ENCODE data around the gene SAFB. TPM values are rescaled to one million over a fixed set of nuclear protein-coding genes. Genes with fewer than 3 reads are reported as not detected.
"Not testable (repeated sequence)": the region's sequence is repeated elsewhere in the genome, so short reads cannot be mapped to it uniquely, and the experiment has no call there.

SAFB gene
- total RNA-seq, 1 donor from 2014 or later, result 113 TPM

- H3K4me3 Mint-ChIP-seq (ENCODE audit: unreplicated experiment), result no peak overlapping the region
- H3K36me3 Mint-ChIP-seq (ENCODE audit: low read depth, unreplicated experiment), result peaks cover 16% of the 10 kb centered on the region
- TF ChIP-seq, protein P1, sequence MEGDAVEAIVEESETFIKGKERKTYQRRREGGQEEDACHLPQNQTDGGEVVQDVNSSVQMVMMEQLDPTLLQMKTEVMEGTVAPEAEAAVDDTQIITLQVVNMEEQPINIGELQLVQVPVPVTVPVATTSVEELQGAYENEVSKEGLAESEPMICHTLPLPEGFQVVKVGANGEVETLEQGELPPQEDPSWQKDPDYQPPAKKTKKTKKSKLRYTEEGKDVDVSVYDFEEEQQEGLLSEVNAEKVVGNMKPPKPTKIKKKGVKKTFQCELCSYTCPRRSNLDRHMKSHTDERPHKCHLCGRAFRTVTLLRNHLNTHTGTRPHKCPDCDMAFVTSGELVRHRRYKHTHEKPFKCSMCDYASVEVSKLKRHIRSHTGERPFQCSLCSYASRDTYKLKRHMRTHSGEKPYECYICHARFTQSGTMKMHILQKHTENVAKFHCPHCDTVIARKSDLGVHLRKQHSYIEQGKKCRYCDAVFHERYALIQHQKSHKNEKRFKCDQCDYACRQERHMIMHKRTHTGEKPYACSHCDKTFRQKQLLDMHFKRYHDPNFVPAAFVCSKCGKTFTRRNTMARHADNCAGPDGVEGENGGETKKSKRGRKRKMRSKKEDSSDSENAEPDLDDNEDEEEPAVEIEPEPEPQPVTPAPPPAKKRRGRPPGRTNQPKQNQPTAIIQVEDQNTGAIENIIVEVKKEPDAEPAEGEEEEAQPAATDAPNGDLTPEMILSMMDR (IDR thresholded peaks at IDR 0.05; ENCODE audit: unreplicated experiment), result no peak
- H3K27me3 Mint-ChIP-seq (ENCODE audit: unreplicated experiment), result peaks cover 6% of the 10 kb centered on the region
- no peaks in the 10 kb centered on the region for H3K9me3 Mint-ChIP-seq (ENCODE audit: unreplicated experiment)
- H3K27ac Mint-ChIP-seq (ENCODE audit: unreplicated experiment), result no peak overlapping the region
- no peaks in the 10 kb centered on the region for H3K4me1 Mint-ChIP-seq (ENCODE audit: unreplicated experiment)
- DNase-seq (ENCODE audit: low spot score), result no peak
These were observed 74.4 kb downstream of the SAFB start for GRCh38 chr19:5697022-5697889.

DNA sequence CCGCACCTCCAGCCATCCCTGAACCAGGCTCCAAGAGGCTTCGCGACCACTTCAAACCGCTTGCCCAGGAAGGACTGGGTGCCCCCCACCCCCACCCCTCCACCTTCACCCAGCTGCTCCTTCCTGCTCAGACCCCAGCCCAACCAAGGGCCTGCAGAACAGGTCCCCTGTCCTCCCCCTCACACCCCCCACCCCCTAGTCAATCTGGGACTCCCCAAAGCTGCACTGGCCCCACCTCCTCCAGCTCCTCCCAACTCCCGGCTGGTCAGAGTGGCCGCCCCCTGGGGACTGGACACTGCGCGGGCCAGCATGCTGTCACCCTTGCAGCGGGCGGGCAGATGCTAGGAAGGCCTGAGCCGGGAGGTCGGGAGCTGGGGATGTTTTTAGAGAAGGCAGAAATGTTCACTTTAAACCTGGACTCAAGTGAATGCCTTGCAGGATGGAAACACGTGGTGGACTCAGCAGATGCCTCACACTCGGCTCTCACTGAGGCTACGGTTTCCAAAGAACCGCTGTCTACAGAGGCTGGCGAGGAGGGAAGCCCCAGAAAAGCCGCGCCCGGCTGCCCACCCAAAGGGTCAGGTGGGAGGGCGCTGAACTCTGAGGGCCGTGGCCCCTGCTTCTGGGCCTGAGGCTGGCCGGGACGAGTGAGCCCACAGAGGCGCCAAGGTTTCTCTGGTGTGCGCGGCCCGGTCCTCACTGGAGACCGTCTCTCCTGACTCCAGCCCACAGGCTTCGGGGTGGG is 75.2 kb downstream of the SAFB start:
- no peaks in the 10 kb centered on the region for H3K4me1 Mint-ChIP-seq (ENCODE audit: unreplicated experiment)
- TF ChIP-seq, protein P1 (IDR thresholded peaks at IDR 0.05; ENCODE audit: unreplicated experiment), result no peak
- peaks cover 16% of the 10 kb centered on the region for H3K36me3 Mint-ChIP-seq (ENCODE audit: low read depth, unreplicated experiment)
- no peak for DNase-seq (ENCODE audit: low spot score)
- H3K9me3 Mint-ChIP-seq (ENCODE audit: unreplicated experiment), result no peaks in the 10 kb centered on the region
- peaks cover 7% of the 10 kb centered on the region for H3K27me3 Mint-ChIP-seq (ENCODE audit: unreplicated experiment)
- no peak overlapping the region for H3K27ac Mint-ChIP-seq (ENCODE audit: unreplicated experiment)
- no peak overlapping the region for H3K4me3 Mint-ChIP-seq (ENCODE audit: unreplicated experiment)

- Mint-ChIP-seq H3K4me1 (ENCODE audit: unreplicated experiment) (no peaks in the 10 kb centered on the region), H3K27me3 (ENCODE audit: unreplicated experiment) (peaks cover 6% of the 10 kb centered on the region), H3K4me3 (ENCODE audit: unreplicated experiment) (no peak overlapping the region), H3K36me3 (ENCODE audit: low read depth, unreplicated experiment) (peaks cover 21% of the 10 kb centered on the region), H3K27ac (ENCODE audit: unreplicated experiment) (no peak overlapping the region), H3K9me3 (ENCODE audit: unreplicated experiment) (no peaks in the 10 kb centered on the region)
- TF ChIP-seq, protein P1 (IDR thresholded peaks at IDR 0.05; ENCODE audit: unreplicated experiment), result no peak
- DNase-seq (ENCODE audit: low spot score), result no peak
These were observed 75.9 kb downstream of the SAFB start for GRCh38 chr19:5698635-5699422.

DNA sequence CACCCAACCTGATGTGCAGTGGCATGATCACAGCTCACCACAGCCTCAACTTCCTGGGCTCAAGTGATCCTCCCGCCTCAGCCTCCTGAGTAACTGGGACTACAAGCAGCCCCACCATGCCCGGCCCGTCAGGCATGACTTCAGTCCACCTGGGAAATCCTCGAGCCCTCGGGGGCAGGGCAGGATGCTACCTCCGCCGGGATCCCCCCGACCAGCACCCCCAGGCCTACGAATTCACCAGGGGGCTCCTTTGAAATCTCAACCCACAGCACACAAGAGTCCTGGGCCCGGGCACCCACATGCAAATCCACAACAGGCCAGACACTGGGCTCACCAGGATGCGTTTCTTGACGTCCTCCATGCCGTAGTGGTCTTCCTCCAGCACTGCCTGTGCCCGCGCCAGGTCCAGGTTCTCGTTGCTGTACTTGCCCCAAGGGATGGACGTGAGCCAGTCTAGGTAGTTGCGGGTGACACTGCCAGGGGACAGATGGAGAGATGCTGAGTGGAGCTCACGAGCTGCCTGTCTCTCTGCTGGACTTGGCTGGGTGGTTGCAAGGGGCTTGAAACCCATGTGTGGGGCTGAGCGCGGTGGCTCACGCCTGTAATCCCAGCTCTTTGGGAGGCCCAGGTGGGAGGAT is 77.7 kb downstream of the SAFB start:
- TF ChIP-seq, protein P1 (IDR thresholded peaks at IDR 0.05; ENCODE audit: unreplicated experiment), result no peak
- H3K9me3 Mint-ChIP-seq (ENCODE audit: unreplicated experiment), result no peaks in the 10 kb centered on the region
- no peak overlapping the region for H3K27ac Mint-ChIP-seq (ENCODE audit: unreplicated experiment)
- H3K27me3 Mint-ChIP-seq (ENCODE audit: unreplicated experiment), result peaks cover 4% of the 10 kb centered on the region
- H3K36me3 Mint-ChIP-seq (ENCODE audit: low read depth, unreplicated experiment), result peaks cover 21% of the 10 kb centered on the region
- no peaks in the 10 kb centered on the region for H3K4me1 Mint-ChIP-seq (ENCODE audit: unreplicated experiment)
- no peak for DNase-seq (ENCODE audit: low spot score)
- H3K4me3 Mint-ChIP-seq (ENCODE audit: unreplicated experiment), result no peak overlapping the region

GRCh38 chr19:5702053-5702410 is 79.1 kb downstream of the SAFB start:
- DNase-seq (ENCODE audit: low spot score); H3K4me1 Mint-ChIP-seq (ENCODE audit: unreplicated experiment); H3K4me3 Mint-ChIP-seq (ENCODE audit: unreplicated experiment); H3K27me3 Mint-ChIP-seq (ENCODE audit: unreplicated experiment); H3K27ac Mint-ChIP-seq (ENCODE audit: unreplicated experiment); H3K9me3 Mint-ChIP-seq (ENCODE audit: unreplicated experiment): not testable (repeated sequence)
- peaks cover 28% of the 10 kb centered on the region for H3K36me3 Mint-ChIP-seq (ENCODE audit: low read depth, unreplicated experiment)
